NCI-H2107 treated with DMSO at 0.1 percent for 48 hours (cell line): Measurements from ENCODE around the gene NEU4.
"Not testable (repeated sequence)": the region's sequence is repeated elsewhere in the genome, so short reads cannot be mapped to it uniquely, and the experiment has no call there.

Experiments
- DNase-seq: peaks from one replicate; lab custom pipeline; 2025; ENCODE audit not compliant: unreplicated experiment; lab: John Stamatoyannopoulos, UW

NEU4 gene

DNA sequence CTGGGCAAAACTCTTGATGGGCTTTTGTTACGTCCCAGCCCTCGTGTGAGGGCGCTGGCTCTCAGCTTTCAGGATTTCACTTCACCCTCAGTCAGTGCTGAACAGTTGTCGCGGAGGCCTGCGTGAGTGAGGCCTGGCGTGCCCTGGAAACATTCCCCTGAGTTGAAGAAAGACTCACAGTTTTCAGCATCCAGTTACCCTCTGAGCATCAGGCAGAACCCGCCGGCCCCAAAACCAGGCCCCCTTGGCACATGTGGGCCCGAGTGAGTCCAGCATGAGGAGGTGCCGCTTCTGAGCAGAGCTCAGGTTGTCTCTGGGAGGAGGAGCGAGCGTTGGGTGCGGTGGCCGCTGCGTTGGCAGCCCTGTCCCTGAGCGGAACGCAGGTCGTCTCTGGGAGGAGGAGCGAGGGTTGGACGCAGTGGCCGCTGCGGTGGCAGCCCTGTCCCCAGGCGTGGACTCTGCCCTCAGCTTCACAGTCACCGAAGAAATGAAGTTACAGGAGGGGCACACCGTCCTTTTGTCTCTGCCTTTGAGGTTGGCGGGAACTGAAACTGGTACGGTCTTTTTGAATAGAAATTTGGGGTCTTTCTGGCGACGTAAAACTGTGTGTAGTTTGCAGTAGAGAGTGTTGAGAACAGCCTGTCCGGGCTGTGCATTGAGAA lies at the start of gene NEU4:
NEU4 (plus strand) TSS at position 473 of the 662 bp plus-strand sequence. CDS start 5,292 bp downstream, outside the sequence.
- no peak for DNase-seq

DNA sequence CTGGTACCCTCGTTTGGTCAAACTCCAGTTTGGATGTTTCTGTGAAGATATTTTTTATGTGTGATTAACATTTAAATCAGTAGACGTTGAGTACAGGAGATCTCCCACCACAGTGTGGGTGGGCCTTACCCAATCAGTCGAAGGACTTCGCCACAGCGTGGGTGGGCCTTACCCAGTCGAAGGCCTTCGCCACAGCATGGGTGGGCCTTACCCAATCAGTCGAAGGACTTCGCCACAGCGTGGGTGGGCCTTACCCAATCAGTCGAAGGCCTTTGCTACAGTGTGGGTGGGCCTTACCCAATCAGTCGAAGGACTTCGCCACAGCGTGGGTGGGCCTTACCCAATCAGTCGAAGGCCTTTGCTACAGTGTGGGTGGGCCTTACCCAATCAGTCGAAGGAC lies 49.1 kb upstream of the NEU4 start:
- not testable (repeated sequence) for DNase-seq

DNA sequence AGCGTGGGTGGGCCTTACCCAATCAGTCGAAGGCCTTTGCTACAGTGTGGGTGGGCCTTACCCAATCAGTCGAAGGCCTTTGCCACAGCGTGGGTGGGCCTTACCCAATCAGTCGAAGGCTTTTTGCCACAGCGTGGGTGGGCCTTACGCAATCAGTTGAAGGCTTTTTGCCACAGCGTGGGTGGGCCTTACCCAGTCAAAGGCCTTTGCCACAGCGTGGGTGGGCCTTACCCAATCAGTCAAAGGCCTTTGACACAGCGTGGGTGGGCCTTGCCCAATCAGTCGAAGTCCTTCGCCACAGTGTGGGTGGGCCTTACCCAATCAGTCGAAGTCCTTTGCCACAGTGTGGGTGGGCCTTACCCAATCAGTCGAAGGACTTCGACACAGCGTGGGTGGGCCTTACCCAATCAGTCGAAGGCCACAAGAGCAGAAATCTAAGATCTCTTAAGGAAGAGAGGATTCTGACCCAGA lies 48.7 kb upstream of the NEU4 start:
- no peak for DNase-seq

- DNase-seq = no peak
Observed at GRCh38 chr2:241762321-241762932, 46.6 kb upstream of the NEU4 start.

DNA sequence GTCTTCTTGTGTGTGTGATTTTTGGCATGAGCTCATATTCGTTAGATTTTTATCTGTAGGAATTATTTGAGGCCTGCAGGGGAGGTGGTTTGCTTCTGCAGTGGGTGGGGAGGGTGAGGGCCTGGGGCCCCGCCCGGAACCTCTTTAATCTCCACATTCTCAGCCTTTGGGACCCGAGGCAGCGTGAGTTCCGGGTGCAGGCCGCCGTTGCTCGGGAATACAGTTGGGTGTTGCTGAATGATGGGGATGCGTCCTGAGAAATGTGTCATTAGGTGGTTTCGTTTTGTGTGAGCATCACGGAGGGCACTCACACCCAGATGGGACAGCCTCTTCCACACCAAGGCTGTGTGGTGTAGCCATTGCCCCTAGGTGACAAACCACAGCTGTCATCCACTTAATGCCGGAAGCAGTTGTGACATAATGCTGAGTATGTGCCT lies 46.0 kb upstream of the NEU4 start:
- DNase-seq = no peak

GRCh38 chr2:241763551-241764274 lies 45.3 kb upstream of the NEU4 start:
- no peak for DNase-seq

GRCh38 chr2:241764275-241765241 lies 44.4 kb upstream of the NEU4 start:
- DNase-seq = no peak

DNA sequence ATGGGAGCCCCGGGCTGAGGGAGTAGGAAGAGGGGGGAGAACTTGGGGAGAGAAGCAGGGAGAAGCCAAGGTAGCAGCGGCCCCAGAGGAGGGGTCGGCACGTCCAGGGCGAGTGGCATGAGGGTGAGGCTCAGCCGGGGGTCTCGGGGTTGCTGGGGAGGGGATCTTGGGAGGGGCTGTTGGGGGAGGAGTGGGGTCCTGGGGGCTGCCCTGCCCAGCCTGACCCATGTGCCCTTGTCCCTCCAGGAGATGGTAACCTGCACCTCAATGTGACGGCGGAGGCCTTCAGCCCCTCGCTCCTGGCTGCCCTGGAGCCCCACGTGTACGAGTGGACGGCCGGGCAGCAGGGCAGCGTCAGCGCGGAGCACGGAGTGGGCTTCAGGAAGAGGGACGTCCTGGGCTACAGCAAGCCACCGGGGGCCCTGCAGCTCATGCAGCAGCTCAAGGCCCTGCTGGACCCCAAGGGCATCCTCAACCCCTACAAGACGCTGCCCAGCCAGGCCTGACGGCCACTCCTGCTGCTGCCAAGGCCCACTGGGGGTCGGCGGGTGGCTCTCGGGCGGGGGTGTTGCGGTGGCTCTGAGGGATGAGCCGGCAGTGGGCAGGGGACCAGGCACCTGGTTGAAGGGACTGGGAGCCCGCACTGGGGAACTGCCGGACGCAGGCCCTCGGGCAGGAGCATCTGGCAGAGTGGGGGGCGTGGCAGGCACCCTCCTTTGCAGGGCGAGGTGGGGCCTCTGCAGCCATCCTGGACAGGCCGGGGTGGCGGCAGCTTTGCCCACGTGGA lies 41.3 kb upstream of the NEU4 start:
- no peak for DNase-seq

DNA sequence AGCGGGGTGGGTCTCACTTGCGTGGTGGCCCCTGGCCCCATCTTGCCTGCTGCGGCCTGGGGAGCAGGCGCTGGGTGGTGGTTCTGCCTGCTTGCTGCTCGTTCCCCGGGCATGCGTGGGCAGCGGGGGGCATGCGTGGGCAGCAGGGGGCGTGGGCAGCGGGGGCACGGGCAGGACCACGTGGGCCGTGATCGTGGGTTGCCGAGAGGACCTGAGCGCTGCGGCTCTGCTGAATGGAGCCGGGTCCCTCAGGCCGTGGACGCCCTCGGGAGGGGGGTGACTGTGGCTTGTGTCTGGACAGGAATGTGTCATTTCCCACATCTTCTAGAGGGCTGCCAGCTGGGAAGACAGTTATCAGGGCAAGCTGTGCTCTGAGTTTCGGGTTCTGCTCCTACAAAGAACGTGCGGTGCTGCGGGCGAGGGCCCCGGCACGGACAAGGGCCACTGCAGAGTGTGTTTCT lies 40.7 kb upstream of the NEU4 start:
- DNase-seq = no peak

GRCh38 chr2:241768850-241769249 lies 40.1 kb upstream of the NEU4 start:
- no peak for DNase-seq

- DNase-seq = no peak
Observed at GRCh38 chr2:241769819-241770184, 39.2 kb upstream of the NEU4 start.

DNA sequence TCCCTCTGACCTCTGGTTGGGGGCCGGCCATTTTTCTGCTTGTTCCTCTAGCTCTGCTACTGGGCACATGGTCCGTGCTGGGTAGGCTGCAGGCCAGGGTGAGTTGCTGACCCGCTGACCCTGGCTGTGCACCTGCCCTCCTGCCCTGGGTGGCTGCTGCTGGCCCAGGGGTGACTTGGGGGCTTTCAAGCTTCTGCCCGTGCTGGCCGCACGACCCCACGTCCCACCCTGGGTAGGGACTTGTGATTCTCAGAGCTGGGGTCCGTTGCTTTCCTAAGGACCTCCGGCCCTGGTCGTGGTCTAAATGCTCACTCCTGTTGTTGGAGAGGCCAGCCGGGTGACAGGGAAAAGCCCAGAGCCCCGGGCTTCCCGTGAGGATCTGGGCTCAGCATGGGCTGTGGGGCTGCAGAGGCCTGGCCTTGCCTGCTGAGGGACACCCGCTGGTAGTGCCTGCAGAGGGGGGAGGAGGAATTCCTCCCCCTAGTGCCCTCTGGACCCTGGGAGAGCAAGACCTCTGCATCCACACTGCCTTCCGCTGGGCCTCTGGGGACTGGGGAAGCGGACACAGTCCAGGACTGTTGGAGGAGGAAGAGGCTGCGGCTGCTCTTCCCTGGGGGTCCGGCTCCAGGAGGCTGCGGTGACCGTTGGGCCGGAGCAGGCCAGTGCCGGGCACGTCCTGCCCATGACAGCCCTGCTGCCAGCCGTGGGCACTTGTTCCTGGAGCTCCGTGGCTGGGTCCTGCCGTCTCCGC lies 38.6 kb upstream of the NEU4 start:
- DNase-seq = no peak

DNA sequence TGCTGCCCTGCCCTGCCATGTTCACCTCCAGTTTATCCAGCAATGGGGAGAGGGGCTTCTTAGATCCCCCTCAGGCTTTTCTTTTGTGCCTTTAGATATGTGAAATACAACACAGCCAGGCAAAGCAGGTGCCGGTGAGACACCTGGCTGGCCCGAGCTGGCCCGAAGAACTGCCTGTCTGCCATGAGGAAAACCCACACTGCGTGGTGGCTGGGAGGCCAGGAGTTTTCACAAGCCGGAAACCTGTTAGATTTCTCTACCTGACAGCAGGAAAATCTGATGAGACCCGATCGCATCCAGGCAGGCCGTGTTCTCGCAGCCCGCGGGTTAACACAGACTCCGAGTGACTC lies 38.1 kb upstream of the NEU4 start:
- no peak for DNase-seq

DNA sequence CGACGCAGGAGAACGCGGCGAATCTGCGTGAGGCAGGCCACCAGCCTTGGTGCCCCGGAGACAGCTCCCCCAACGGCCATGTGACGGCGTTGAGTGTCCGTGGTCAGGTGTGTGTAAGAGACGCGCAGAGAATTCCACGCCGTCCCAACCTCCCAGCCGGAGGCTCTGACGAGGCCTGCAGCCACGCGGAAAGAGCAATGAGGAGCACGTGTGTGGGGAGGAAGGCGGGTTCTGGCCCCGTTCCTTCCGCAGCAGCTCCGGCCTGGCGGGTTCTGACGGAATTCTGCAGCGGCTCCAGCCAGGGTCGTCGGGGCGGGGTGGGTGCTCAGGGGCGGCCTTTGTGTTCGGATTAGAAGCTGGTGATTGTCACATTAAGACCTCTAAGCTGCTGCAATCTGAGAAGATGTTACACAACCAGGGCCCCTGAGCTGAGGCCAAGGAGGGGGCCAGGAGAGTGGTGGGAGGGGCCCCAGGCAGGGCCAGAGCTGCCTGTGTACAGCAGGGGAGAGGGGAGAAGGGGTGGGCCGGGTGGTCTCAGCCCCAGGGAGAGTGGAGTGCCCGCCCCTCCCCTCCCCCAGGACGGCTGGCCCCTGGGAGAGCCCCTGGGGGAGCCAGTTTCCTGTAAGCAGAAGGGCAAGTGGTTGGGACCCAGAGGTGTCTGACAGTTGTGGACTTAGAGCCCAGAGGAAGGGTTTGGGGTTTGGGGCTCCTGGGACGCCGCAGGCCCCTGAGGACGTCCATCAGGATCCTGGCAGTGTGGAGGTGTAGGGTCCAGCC lies 37.5 kb upstream of the NEU4 start:
- no peak for DNase-seq

DNA sequence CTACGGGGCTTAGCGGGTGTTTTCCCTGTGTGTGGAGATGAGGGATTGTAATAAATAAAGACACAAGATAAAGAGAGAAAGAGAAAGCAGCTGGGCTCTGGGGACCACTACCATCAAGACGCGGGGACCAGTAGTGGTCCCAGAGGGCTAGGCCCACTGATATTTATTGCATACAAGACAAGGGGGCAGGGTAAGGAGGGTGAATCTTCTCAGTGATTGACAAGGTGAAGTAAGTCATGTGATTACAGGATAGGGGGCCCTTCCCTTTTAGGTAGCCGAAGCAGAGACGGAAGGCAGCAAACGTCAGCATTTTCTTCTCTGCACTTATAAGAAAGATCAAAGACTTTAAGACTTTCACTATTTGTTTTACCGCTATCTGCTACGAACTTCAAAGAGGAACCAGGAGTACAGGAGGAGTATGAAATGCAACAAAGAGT lies 36.9 kb upstream of the NEU4 start:
- no peak for DNase-seq

DNA sequence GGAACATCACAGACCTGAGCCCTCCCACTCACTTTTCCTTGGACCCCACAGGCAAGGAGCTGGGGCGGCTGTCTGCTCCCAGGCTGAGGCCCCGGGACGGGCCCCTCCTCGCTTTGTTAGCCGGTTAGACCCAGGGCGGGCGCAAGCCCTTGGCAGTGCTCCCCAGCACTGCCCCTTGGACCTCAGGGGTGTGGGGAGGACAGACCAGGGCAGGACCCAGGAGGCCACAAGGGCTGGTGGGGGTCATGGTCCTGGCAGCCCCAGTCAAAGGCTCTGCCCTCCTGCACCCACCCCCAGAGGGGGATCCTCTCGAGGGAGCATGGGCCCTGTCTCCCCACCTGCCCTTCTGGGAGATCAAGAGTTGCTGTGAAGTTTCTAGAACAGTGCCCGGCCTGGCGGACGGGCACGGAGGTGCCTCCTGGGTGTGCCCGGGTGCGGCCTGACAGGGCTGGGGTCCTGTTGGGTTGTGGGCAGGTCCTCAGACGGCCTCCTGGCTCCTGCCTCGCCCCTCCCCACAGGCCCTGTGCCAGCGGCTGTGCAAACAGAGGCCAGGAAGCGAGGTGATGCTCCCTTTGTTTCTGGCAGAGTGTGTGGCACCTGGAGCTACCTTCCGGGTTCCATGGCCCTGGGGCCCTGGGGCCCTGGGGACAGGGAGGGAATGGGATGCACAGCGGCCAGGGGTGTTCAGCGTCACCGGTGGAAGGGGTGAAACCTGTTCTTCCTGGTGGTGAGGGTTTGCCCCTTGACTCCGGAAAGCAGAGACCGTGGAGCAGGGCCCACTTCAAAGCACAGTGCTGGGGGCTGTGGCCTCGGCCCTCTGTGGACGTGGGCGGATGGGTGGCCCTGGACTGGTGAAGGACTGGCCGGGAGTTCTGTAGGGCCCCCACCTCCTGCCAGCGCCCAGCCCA lies 35.2 kb upstream of the NEU4 start:
- DNase-seq = no peak

- DNase-seq = no peak
Observed at GRCh38 chr2:241774419-241775222, 34.4 kb upstream of the NEU4 start.
